ENCODE results near the gene POPDC2. TPM values are rescaled to one million over a fixed set of nuclear protein-coding genes. Genes with fewer than 3 reads are reported as not detected.
A peak's percentile ranks its signal among the peaks of the same experiment; 100 is the strongest.

The POPDC2 gene, protein sequence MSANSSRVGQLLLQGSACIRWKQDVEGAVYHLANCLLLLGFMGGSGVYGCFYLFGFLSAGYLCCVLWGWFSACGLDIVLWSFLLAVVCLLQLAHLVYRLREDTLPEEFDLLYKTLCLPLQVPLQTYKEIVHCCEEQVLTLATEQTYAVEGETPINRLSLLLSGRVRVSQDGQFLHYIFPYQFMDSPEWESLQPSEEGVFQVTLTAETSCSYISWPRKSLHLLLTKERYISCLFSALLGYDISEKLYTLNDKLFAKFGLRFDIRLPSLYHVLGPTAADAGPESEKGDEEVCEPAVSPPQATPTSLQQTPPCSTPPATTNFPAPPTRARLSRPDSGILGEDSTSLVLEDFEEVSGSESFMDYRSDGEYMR
- 0.40 TPM for polyA plus RNA-seq (2013, experiment 1 of 2)
- polyA plus RNA-seq (2013, experiment 2 of 2): 0.45 TPM

DNA sequence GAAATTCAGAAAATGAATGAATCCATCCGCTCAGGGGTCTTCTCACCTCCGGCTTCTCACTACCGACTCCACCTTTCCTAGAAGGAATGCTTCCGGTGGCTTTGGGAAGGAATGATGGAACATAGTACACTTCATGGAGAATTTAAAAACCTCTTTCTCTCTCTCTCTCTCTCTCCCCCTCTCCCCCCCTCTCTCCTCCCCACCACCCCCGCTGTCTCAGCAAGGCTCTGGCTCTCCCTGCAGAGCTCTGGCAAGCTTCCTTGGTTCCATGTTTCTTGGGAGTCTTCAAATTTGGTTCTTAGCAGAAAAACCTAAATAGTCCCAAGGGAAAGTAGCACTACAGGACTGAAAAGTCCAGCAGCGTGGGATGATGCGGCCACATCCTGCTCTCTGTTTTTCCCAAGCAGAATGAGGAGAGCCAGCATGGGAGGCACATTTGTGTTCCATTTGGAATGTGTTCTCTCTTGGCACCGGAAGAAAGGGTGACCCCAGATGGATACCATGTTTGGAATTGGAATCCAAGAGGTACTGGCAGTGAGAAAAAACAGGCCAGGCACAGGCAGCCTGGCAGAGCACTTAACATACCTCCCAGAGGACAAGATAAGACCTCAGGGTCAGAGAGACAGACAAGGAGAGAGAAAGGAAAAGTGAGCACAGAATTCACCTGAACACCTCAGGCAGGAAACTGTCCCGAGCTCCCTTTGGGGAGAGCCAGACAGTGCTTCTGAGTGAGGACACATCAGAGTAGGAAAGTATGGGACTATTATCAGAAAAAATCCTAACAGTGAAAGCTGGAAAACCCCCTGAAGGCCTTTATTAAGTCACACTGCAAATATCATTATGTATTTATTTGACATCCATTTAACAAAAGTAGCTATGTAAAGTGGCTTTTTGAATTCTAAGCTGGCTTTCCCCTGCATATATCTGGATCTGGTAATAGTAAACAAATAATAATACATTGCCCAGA lies at the start of gene POPDC2:
TSS of gene POPDC2 (minus strand) at position 116 of the 967 bp plus-strand sequence. CDS start 166 bp downstream, outside the sequence.
- 76% methylated on average over 7 of the region's 9 CpGs for WGBS
- Histone ChIP-seq H3K23ac (ENCODE audit: low read length in 2 of 2) (no peak within 1 kb of the TSS), H3K4me2 (ENCODE audit: low read length, poor library complexity, severe bottlenecking) (no peak within 1 kb of the TSS), H2BK15ac (ENCODE audit: low read depth, poor library complexity, severe bottlenecking) (no peak within 1 kb of the TSS), H3K14ac (ENCODE audit: low read length in 2 of 2) (peak within 1 kb of the TSS in 1 of 2 experiments; percentile 67), H3K79me1 (replicated peaks; ENCODE audit: low read length, poor library complexity, severe bottlenecking) (no peaks in the 10 kb centered on the region), H2AK5ac (ENCODE audit: low read length, severe bottlenecking) (no peak within 1 kb of the TSS), H3K36me3 (ENCODE audit: control insufficient read depth in 1 of 2, insufficient read depth in 2 of 2, low read depth in 1 of 2, low read length in 2 of 2) (peaks cover 0 to 4% of the 10 kb centered on the region in 2 experiments), H2BK5ac (ENCODE audit: low read depth, low read length, poor library complexity, severe bottlenecking) (no peak within 1 kb of the TSS), H2AFZ (ENCODE audit: low read depth, low read length) (no peak within 1 kb of the TSS), H3K9me3 (ENCODE audit: control insufficient read depth, low read length) (no peaks in the 10 kb centered on the region), H3K4me3 (ENCODE audit: insufficient read depth in 1 of 2, low read depth in 1 of 2, low read length in 2 of 2) (no peak within 1 kb of the TSS), H2BK12ac (ENCODE audit: low read length in 2 of 2) (peak within 1 kb of the TSS in 1 of 2 experiments; percentile 7), H3K4ac (ENCODE audit: low read depth in 1 of 2, low read length in 2 of 2) (no peak within 1 kb of the TSS), H4K91ac (ENCODE audit: low read length) (peak within 1 kb of the TSS; percentile 57), H3K4me1 (ENCODE audit: control insufficient read depth, insufficient read depth, low read depth, low read length) (no peaks in the 10 kb centered on the region), H3K27ac (ENCODE audit: low read length, poor library complexity, severe bottlenecking) (no peak within 1 kb of the TSS), H3K9ac (ENCODE audit: low read length) (no peak within 1 kb of the TSS), H4K8ac (ENCODE audit: low read length) (peak within 1 kb of the TSS; percentile 41), H3K27me3 (ENCODE audit: control insufficient read depth in 1 of 2, insufficient read depth in 1 of 2, low read length in 2 of 2) (no peaks in the 10 kb centered on the region), H3K18ac (ENCODE audit: low read depth in 1 of 2, low read length in 2 of 2) (no peak within 1 kb of the TSS), H2BK120ac (ENCODE audit: low read depth, low read length) (no peak within 1 kb of the TSS)
- DNase-seq: peak; percentile 6

DNA sequence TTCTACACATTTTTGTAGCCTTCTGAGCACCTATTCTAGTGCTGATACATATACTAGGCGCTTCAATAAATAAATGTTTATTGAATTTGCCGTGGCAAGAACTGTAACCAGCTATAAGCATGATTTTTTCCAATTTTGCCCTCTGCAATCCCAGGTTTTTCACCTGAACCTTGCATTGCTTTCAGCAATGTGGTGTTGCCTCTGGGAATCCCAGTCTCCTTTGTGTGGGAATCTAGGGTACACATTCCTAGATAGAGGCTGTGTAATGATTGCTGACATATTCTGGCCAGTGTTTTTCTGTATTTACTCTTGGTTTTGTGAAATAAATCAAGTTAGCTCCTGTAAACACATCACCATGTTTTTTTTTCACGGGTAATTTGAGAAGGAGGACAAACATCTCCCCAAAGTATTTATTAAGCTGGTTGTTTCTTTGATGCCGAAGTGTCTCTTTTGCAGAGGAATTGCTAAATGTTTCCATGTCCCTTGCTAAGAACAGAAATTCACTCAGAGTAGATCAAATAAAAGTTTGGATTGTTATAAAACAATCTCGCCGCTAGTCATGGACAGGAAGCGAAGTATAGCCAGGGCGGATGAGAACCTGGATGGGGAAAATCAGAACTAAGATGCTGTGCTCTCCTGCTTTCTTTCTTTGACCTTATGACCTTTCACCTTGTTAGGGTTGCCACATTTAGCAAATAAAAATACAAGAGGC lies 43.6 kb upstream of the POPDC2 start:
- Histone ChIP-seq H2BK5ac (ENCODE audit: low read depth, low read length, poor library complexity, severe bottlenecking) (no peak overlapping the region), H3K18ac (ENCODE audit: low read depth in 1 of 2, low read length in 2 of 2) (no peak overlapping the region), H3K9me3 (ENCODE audit: control insufficient read depth, low read length) (no peaks in the 10 kb centered on the region), H3K36me3 (ENCODE audit: control insufficient read depth in 1 of 2, insufficient read depth in 2 of 2, low read depth in 1 of 2, low read length in 2 of 2) (no peaks in the 10 kb centered on the region), H2AK5ac (ENCODE audit: low read length, severe bottlenecking) (no peak overlapping the region), H3K9ac (ENCODE audit: low read length) (peak overlapping the region; percentile 86), H3K14ac (ENCODE audit: low read length in 2 of 2) (no peak overlapping the region), H3K4me3 (ENCODE audit: insufficient read depth in 1 of 2, low read depth in 1 of 2, low read length in 2 of 2) (peak overlapping the region in 1 of 2 experiments; percentile 89), H4K91ac (ENCODE audit: low read length) (no peak overlapping the region), H3K27ac (ENCODE audit: low read length, poor library complexity, severe bottlenecking) (no peak overlapping the region), H4K8ac (ENCODE audit: low read length) (no peak overlapping the region), H3K4ac (ENCODE audit: low read depth in 1 of 2, low read length in 2 of 2) (no peak overlapping the region), H2BK15ac (ENCODE audit: low read depth, poor library complexity, severe bottlenecking) (no peak overlapping the region), H3K4me1 (ENCODE audit: control insufficient read depth, insufficient read depth, low read depth, low read length) (peaks cover 5% of the 10 kb centered on the region), H2BK120ac (ENCODE audit: low read depth, low read length) (no peak overlapping the region), H3K79me1 (replicated peaks; ENCODE audit: low read length, poor library complexity, severe bottlenecking) (no peaks in the 10 kb centered on the region), H2BK12ac (ENCODE audit: low read length in 2 of 2) (no peak overlapping the region), H3K4me2 (ENCODE audit: low read length, poor library complexity, severe bottlenecking) (no peak overlapping the region), H3K23ac (ENCODE audit: low read length in 2 of 2) (no peak overlapping the region), H3K27me3 (ENCODE audit: control insufficient read depth in 1 of 2, insufficient read depth in 1 of 2, low read length in 2 of 2) (no peaks in the 10 kb centered on the region), H2AFZ (ENCODE audit: low read depth, low read length) (no peak overlapping the region)
- WGBS: 95% methylated on average over 7 of the region's 8 CpGs
- peak; percentile 3 for DNase-seq

DNA sequence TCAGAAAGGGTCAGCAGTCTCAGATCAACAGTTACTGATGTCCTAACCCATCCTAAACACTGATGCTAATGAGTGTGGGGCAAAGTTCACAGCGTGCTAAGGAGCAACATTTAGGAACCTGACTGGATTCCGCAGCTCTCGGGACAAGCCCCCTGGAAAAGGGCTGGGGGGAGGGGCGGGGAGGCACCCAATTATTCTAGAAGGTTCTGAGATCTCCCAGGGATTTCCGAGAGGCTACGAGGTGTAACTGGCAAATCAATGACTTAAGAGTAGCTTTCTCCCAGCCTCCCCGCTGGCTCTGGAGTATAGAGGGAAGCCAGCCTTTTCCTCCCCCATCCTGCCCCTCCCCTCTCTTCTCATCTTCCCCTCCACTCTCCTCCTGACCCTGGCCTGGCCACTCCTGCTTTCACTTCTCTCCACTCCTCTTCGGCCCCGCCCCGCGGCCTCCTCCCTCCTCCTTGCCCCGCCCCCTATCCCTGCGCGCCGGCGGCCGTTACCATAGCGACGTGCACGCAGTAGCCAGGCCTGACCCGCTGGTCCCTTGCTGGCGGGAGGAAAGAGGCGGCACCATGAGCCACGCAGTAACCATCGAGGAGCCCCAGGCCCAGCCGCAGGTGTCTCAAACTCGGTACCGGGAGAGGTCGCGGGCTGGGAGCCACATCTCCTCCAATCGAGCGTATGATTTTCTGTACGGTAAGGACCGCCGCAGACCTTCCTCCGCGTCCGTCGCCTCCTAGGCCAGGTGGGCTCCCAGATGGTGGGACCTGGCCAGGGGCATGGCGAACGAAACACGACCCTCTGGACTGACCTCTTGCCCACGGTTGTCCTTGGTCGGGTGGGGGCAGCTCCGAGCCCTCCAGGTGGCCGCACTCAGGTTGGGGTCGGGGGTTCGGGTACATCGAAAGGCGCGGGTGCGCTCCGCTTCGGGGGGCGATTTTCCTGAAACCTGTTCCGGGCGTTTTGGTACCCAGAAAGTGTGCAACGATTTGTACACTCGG lies 42.4 kb upstream of the POPDC2 start, which contains the start of gene CFAP91:
TSS of gene CFAP91 (plus strand) at position 493 of the 998 bp plus-strand sequence. CDS start at position 570, 77 bp downstream.
- Histone ChIP-seq H3K4me3 (ENCODE audit: insufficient read depth in 1 of 2, low read depth in 1 of 2, low read length in 2 of 2) (peak within 1 kb of the TSS; percentile 58 to 89), H2AFZ (ENCODE audit: low read depth, low read length) (peak within 1 kb of the TSS; percentile 85), H3K9ac (ENCODE audit: low read length) (peak within 1 kb of the TSS; percentile 86), H2BK120ac (ENCODE audit: low read depth, low read length) (peak within 1 kb of the TSS; percentile 46), H3K14ac (ENCODE audit: low read length in 2 of 2) (no peak within 1 kb of the TSS), H3K27me3 (ENCODE audit: control insufficient read depth in 1 of 2, insufficient read depth in 1 of 2, low read length in 2 of 2) (no peaks in the 10 kb centered on the region), H4K8ac (ENCODE audit: low read length) (peak within 1 kb of the TSS; percentile 84), H3K27ac (ENCODE audit: low read length, poor library complexity, severe bottlenecking) (no peak within 1 kb of the TSS), H3K4me1 (ENCODE audit: control insufficient read depth, insufficient read depth, low read depth, low read length) (peaks cover 5% of the 10 kb centered on the region), H4K91ac (ENCODE audit: low read length) (no peak within 1 kb of the TSS), H3K23ac (ENCODE audit: low read length in 2 of 2) (no peak within 1 kb of the TSS), H2BK12ac (ENCODE audit: low read length in 2 of 2) (peak within 1 kb of the TSS in 1 of 2 experiments; percentile 63), H3K36me3 (ENCODE audit: control insufficient read depth in 1 of 2, insufficient read depth in 2 of 2, low read depth in 1 of 2, low read length in 2 of 2) (no peaks in the 10 kb centered on the region), H3K18ac (ENCODE audit: low read depth in 1 of 2, low read length in 2 of 2) (peak within 1 kb of the TSS in 1 of 2 experiments; percentile 52), H3K9me3 (ENCODE audit: control insufficient read depth, low read length) (no peaks in the 10 kb centered on the region), H2AK5ac (ENCODE audit: low read length, severe bottlenecking) (no peak within 1 kb of the TSS), H2BK15ac (ENCODE audit: low read depth, poor library complexity, severe bottlenecking) (peak within 1 kb of the TSS; percentile 80), H2BK5ac (ENCODE audit: low read depth, low read length, poor library complexity, severe bottlenecking) (no peak within 1 kb of the TSS), H3K4ac (ENCODE audit: low read depth in 1 of 2, low read length in 2 of 2) (no peak within 1 kb of the TSS), H3K4me2 (ENCODE audit: low read length, poor library complexity, severe bottlenecking) (peak within 1 kb of the TSS; percentile 93), H3K79me1 (replicated peaks; ENCODE audit: low read length, poor library complexity, severe bottlenecking) (no peaks in the 10 kb centered on the region)
- peak; percentile 95 for DNase-seq
- whole genome bisulfite sequencing: 11% methylated on average over 58 of the region's 59 CpGs

All from mesenchymal stem cell (in vitro differentiated cells and primary cell).